D341Med (cell line): ENCODE data around the gene TMEM42.

Source experiments
- DNase-seq: peaks from one replicate; pipeline ENCODE4 v3.0.0; 2012; ENCODE audit warnings: low spot score

TMEM42 gene

GRCh38 chr3:44874308-44874707, 12.6 kb downstream of the TMEM42 start, which contains the start of gene TGM4:
Gene TGM4 (plus strand): TSS chr3:44874608. CDS start chr3:44874679, 71 bp downstream.
- DNase-seq, result no peak

- no peak for DNase-seq
Measured at GRCh38 chr3:44875596-44875995, 13.9 kb downstream of the TMEM42 start.

GRCh38 chr3:44877333-44877732, 15.6 kb downstream of the TMEM42 start:
- DNase-seq, result no peak

- no peak for DNase-seq
Measured at GRCh38 chr3:44880284-44880683, 18.6 kb downstream of the TMEM42 start.

- DNase-seq, result no peak
Measured at GRCh38 chr3:44883213-44883955, 21.7 kb downstream of the TMEM42 start.

GRCh38 chr3:44883999-44884431, 22.3 kb downstream of the TMEM42 start:
- DNase-seq, result no peak

- no peak for DNase-seq
Measured at GRCh38 chr3:44885618-44886017, 23.9 kb downstream of the TMEM42 start.

GRCh38 chr3:44886561-44886960, 24.8 kb downstream of the TMEM42 start:
- no peak for DNase-seq

- no peak for DNase-seq
Measured at GRCh38 chr3:44887101-44887500, 25.4 kb downstream of the TMEM42 start.

- no peak for DNase-seq
Measured at GRCh38 chr3:44890258-44890657, 28.5 kb downstream of the TMEM42 start.

GRCh38 chr3:44890852-44891251, 29.1 kb downstream of the TMEM42 start:
- no peak for DNase-seq

- no peak for DNase-seq
Measured at GRCh38 chr3:44892689-44893088, 31.0 kb downstream of the TMEM42 start.

GRCh38 chr3:44893097-44893496, 31.4 kb downstream of the TMEM42 start:
- no peak for DNase-seq

GRCh38 chr3:44894485-44894884, 32.8 kb downstream of the TMEM42 start:
- no peak for DNase-seq

- no peak for DNase-seq
Measured at GRCh38 chr3:44896440-44896839, 34.7 kb downstream of the TMEM42 start.

GRCh38 chr3:44899683-44900367, 38.1 kb downstream of the TMEM42 start:
- DNase-seq, result no peak

- no peak for DNase-seq
Measured at GRCh38 chr3:44902628-44903027, 40.9 kb downstream of the TMEM42 start.

- no peak for DNase-seq
Measured at GRCh38 chr3:44903314-44903713, 41.6 kb downstream of the TMEM42 start.

- DNase-seq, result no peak
Measured at GRCh38 chr3:44903751-44904150, 42.0 kb downstream of the TMEM42 start.

GRCh38 chr3:44905446-44906157, 43.9 kb downstream of the TMEM42 start:
- no peak for DNase-seq

GRCh38 chr3:44906997-44907396, 45.3 kb downstream of the TMEM42 start:
- no peak for DNase-seq

GRCh38 chr3:44907612-44908011, 45.9 kb downstream of the TMEM42 start:
- no peak for DNase-seq

- DNase-seq, result no peak
Measured at GRCh38 chr3:44909063-44909462, 47.4 kb downstream of the TMEM42 start.
